GM19099 (cell line): ENCODE measurements around the gene CDH4.

ENCODE experiments used
- POLR2A ChIP-seq: IDR thresholded peaks from 3 replicates; pipeline ENCODE4 v1.6.1; 2011; ENCODE audit warnings: low read depth; ENCODE audit not compliant: insufficient read length; ENCODE audit errors: extremely low read depth

The CDH4 gene

GRCh38 chr20:61806314-61806713, 554.3 kb downstream of the CDH4 start:
- TF ChIP-seq POLR2A, result no peak

- TF ChIP-seq POLR2A, result no peak
Measured at GRCh38 chr20:61806995-61807394, 554.9 kb downstream of the CDH4 start.

- TF ChIP-seq POLR2A, result no peak
Measured at GRCh38 chr20:61807471-61808160, 555.6 kb downstream of the CDH4 start.

- no peak for TF ChIP-seq POLR2A
Measured at GRCh38 chr20:61808447-61808846, 556.4 kb downstream of the CDH4 start.

- TF ChIP-seq POLR2A, result no peak
Measured at GRCh38 chr20:61809006-61809770, 557.1 kb downstream of the CDH4 start.

GRCh38 chr20:61810066-61810737, 558.1 kb downstream of the CDH4 start:
- no peak for TF ChIP-seq POLR2A

- no peak for TF ChIP-seq POLR2A
Measured at GRCh38 chr20:61810738-61811135, 558.7 kb downstream of the CDH4 start.

- no peak for TF ChIP-seq POLR2A
Measured at GRCh38 chr20:61811166-61811565, 559.1 kb downstream of the CDH4 start.

GRCh38 chr20:61812121-61812844, 560.2 kb downstream of the CDH4 start:
- TF ChIP-seq POLR2A, result no peak

- no peak for TF ChIP-seq POLR2A
Measured at GRCh38 chr20:61812845-61813485, 560.9 kb downstream of the CDH4 start.

GRCh38 chr20:61813791-61814190, 561.7 kb downstream of the CDH4 start:
- TF ChIP-seq POLR2A, result no peak

GRCh38 chr20:61814244-61814643, 562.2 kb downstream of the CDH4 start:
- no peak for TF ChIP-seq POLR2A

GRCh38 chr20:61814726-61815125, 562.7 kb downstream of the CDH4 start:
- no peak for TF ChIP-seq POLR2A

- no peak for TF ChIP-seq POLR2A
Measured at GRCh38 chr20:61815176-61815575, 563.1 kb downstream of the CDH4 start.

- no peak for TF ChIP-seq POLR2A
Measured at GRCh38 chr20:61815678-61816077, 563.6 kb downstream of the CDH4 start.
